Tibial nerve (tissue), 4 donors: ENCODE measurements around the gene TTC7B. TPM values are rescaled to one million over a fixed set of nuclear protein-coding genes. Genes with fewer than 3 reads are reported as not detected.

Experiments
- DNase-seq, 2 donors: peaks; one replicate each; pipeline ENCODE4 v3.0.0-alpha.2; 2019; ENCODE audit warnings: low spot score in 2 of 2
- H3K27ac ChIP-seq, 4 donors: fragments of 200-600 bp; sonication (generic) in 3 of 4; one replicate each; pipeline ENCODE4 v1.5.1; 2017 to 2019; ENCODE audit warnings: mild to moderate bottlenecking in 1 of 4
- H3K27me3 ChIP-seq, 2 donors: fragments of 200-600 bp; sonication (generic) in 1 of 2; one replicate each; pipeline versions ENCODE4 v1.5.1 to v1.6.0; 2017 to 2019
- H3K36me3 ChIP-seq, 3 donors: fragments of 200-600 bp; sonication (generic); one replicate each; pipeline ENCODE4 v1.5.1; 2018 to 2019
- H3K4me1 ChIP-seq, 4 donors: fragments of 200-600 bp; sonication (generic) in 3 of 4; one replicate each; pipeline ENCODE4 v1.5.1; 2017 to 2019
- H3K4me3 ChIP-seq, 4 donors: fragments of 200-600 bp; sonication (generic) in 3 of 4; one replicate each; pipeline ENCODE4 v1.5.1; 2017 to 2019; ENCODE audit warnings: mild to moderate bottlenecking in 1 of 4, moderate library complexity in 1 of 4
- H3K9me3 ChIP-seq, 4 donors: fragments of 200-600 bp; sonication (generic) in 3 of 4; one replicate each; pipeline ENCODE4 v1.5.1; 2017 to 2019
- EP300 ChIP-seq, 2 donors: sonication (generic); formaldehyde crosslinking; IDR thresholded peaks; one replicate each; pipeline ENCODE4 v1.6.1; 2017; ENCODE audit warnings: antibody characterized with exemption in 2 of 2, mild to moderate bottlenecking in 1 of 2
- POLR2A ChIP-seq, 2 donors: fragments of 450-650 bp; IDR thresholded peaks; one replicate each; pipeline ENCODE4 v1.6.1; 2017; ENCODE audit warnings: antibody characterized with exemption in 2 of 2, mild to moderate bottlenecking in 2 of 2, moderate library complexity in 2 of 2
- WGBS, 2 donors: methylation state at CpG; one replicate each; pipeline ENCODE4 v1.1.5; 2018; 5-methylcytosine and 5-hydroxymethylcytosine counted together
- total RNA-seq, 4 donors: library from RNA; depleted of rRNA; stranded (reverse); fragments of >200 nt; gene quantifications; one replicate each; pipeline ENCODE4 v1.1.0, GENCODE V29; 2016
- TF ChIP-seq, protein P1 (sequence below), 5 experiments: fragments of 200-600 bp in 3 of 5; fragments of 450-650 bp in 2 of 5; sonication (generic) in 3 of 5; IDR thresholded peaks; one replicate each; pipeline ENCODE4 v1.5.1; 2016 to 2019; ENCODE audit warnings: antibody characterized with exemption in 5 of 5, mild to moderate bottlenecking in 3 of 5, moderate library complexity in 2 of 5

Gene TTC7B
- total RNA-seq, 4 donors from 2014 or later: 25.9 to 44.1 (median 34.4) TPM

DNA sequence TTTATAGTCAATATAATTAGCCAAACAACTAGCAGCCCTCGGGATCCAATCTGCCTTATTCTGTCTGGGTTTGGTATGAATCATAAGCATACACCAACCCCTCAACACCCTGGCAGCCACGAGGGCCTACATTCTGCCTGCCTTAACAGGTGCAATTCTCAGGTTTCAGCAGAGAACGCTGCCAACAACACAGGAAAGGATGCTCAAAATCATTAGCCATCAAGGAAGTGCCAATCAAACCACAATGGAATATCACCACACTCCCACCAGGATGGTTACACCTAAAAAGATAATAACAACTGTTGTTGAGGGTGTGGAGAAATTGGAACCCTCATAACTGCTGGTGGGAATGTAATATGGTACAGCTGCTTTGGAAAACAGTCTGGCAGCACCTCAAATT is 122.8 kb downstream of the TTC7B start:
- WGBS, 2 donors: 88 to 91% methylated on average over 3 of the region's 3 CpGs
- no peak for TF ChIP-seq POLR2A (IDR thresholded peaks at IDR 0.05)
- TF ChIP-seq, protein P1, sequence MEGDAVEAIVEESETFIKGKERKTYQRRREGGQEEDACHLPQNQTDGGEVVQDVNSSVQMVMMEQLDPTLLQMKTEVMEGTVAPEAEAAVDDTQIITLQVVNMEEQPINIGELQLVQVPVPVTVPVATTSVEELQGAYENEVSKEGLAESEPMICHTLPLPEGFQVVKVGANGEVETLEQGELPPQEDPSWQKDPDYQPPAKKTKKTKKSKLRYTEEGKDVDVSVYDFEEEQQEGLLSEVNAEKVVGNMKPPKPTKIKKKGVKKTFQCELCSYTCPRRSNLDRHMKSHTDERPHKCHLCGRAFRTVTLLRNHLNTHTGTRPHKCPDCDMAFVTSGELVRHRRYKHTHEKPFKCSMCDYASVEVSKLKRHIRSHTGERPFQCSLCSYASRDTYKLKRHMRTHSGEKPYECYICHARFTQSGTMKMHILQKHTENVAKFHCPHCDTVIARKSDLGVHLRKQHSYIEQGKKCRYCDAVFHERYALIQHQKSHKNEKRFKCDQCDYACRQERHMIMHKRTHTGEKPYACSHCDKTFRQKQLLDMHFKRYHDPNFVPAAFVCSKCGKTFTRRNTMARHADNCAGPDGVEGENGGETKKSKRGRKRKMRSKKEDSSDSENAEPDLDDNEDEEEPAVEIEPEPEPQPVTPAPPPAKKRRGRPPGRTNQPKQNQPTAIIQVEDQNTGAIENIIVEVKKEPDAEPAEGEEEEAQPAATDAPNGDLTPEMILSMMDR (IDR thresholded peaks at IDR 0.05): no peak
- no peak for TF ChIP-seq EP300 (IDR thresholded peaks at IDR 0.05)
- H3K9me3 ChIP-seq: no peaks in the 10 kb centered on the region

DNA sequence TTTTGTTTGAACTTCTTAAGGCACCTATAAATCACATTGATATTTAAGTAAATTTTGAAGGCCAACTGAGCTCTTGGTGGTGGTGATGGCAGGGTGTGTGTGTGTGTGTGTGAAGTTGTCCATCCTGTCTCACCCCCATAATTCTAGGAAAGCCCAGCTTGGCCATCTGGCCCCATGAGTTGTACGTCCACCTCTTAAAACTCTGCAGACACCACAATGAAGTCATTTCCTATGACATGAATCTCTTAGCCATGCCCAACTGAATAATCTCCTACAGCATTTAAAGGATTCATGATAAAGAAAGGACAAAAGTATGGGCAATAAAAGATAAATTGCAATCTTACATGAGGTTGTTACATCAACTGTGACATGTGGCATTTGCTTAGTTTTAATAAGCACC is 123.4 kb downstream of the TTC7B start:
- peaks cover 0 to 4% (median 0%) of the 10 kb centered on the region in 3 donors for H3K36me3 ChIP-seq
- no peak for TF ChIP-seq EP300 (IDR thresholded peaks at IDR 0.05)
- no peak for TF ChIP-seq POLR2A (IDR thresholded peaks at IDR 0.05)
- TF ChIP-seq, protein P1 (IDR thresholded peaks at IDR 0.05): no peak
- WGBS, 2 donors: 87 to 88% methylated on average over 1 of the region's 1 CpG

More for the DNA sequence above, 122.8 kb downstream of the TTC7B start:
- H3K27ac ChIP-seq: no peak overlapping the region
- H3K36me3 ChIP-seq: no peaks in the 10 kb centered on the region
- H3K27me3 ChIP-seq: no peaks in the 10 kb centered on the region
- no peak overlapping the region for H3K4me3 ChIP-seq
- DNase-seq: no peak
- H3K4me1 ChIP-seq: peaks cover 0 to 18% (median 7%) of the 10 kb centered on the region in 4 donors

DNA sequence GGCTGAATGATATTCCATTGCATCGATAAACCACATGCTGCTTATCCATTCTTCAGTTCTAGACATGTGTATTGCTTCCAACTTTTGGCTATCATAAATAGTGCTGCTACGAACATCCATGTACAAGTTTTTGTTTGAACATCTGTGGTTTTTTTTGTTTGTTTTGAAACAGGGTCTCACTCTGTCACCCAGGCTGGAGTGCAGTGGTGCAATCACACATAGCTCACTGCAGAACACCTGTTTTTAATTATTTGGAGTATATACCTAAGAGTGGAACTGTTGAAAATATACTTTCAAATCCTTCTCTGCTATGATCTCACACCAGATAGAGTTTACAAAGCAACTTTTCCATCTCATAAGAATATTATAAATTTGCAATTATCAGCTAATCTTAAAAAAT is 124.2 kb downstream of the TTC7B start:
- H3K36me3 ChIP-seq: peaks cover 0 to 12% (median 0%) of the 10 kb centered on the region in 3 donors
- H3K27ac ChIP-seq: no peak overlapping the region
- no peaks in the 10 kb centered on the region for H3K27me3 ChIP-seq
- peaks cover 0 to 5% (median 0%) of the 10 kb centered on the region in 4 donors for H3K4me1 ChIP-seq
- no peak for TF ChIP-seq EP300 (IDR thresholded peaks at IDR 0.05)
- TF ChIP-seq, protein P1 (IDR thresholded peaks at IDR 0.05): no peak
- TF ChIP-seq POLR2A (IDR thresholded peaks at IDR 0.05): no peak
- H3K9me3 ChIP-seq: no peaks in the 10 kb centered on the region
- H3K4me3 ChIP-seq: no peak overlapping the region
- no peak for DNase-seq
- 75 to 86% methylated on average over 2 of the region's 2 CpGs for WGBS, 2 donors

More for the DNA sequence above, 123.4 kb downstream of the TTC7B start:
- no peak overlapping the region for H3K4me3 ChIP-seq
- H3K27me3 ChIP-seq: no peaks in the 10 kb centered on the region
- DNase-seq: no peak
- peaks cover 0 to 13% (median 3%) of the 10 kb centered on the region in 4 donors for H3K4me1 ChIP-seq
- no peak overlapping the region for H3K27ac ChIP-seq
- no peaks in the 10 kb centered on the region for H3K9me3 ChIP-seq

DNA sequence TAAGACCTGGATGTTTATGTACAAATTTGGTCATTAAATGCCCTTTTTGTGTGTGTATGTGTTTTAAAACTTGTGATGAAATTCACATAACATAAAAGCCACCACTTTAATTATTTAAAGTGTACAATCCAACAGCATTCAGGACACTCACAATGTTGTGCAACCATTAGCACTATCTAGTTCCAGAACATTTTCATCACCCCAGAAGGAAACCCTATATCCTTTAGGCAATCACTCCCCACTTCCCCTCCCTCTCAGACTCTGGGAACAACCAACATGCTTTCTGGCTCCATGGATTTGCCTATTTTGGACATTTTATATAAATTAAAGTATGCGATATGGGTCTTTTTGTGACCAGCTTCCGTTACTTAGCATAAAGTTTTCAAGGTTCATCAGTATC is 124.6 kb downstream of the TTC7B start:
- Histone ChIP-seq H3K4me1 (peaks cover 0 to under 1% (median 0%) of the 10 kb centered on the region in 4 donors), H3K9me3 (no peaks in the 10 kb centered on the region), H3K36me3 (peaks cover 0 to 16% (median 0%) of the 10 kb centered on the region in 3 donors), H3K27me3 (no peaks in the 10 kb centered on the region), H3K27ac (no peak overlapping the region), H3K4me3 (no peak overlapping the region)
- WGBS, 2 donors: 98 to 99% methylated on average over 2 of the region's 2 CpGs
- no peak for DNase-seq
- TF ChIP-seq POLR2A (IDR thresholded peaks at IDR 0.05) (no peak), EP300 (IDR thresholded peaks at IDR 0.05) (no peak)
- TF ChIP-seq, protein P1 (IDR thresholded peaks at IDR 0.05): no peak

DNA sequence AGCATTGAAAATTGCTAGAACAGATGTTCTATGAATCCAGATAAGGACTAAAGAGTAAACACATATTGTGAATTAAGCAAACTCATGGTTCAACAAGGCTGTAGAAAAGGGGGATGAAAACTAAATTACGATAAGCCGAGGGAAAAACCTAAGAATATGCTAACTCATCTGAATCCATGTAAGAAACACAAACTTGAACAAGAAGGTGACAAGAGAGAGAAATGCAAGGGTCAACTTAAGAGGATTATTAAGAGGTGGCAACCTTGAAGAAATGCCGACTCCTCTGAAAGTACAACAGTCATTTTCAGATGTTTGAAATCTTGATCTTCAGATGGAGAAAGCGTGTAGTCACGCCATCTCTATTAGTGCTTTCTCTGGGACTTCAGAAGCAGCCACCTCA is 128.6 kb downstream of the TTC7B start:
- WGBS, 2 donors: 94 to 96% methylated on average over 5 of the region's 5 CpGs
- H3K27ac ChIP-seq: no peak overlapping the region
- no peaks in the 10 kb centered on the region for H3K9me3 ChIP-seq
- H3K36me3 ChIP-seq: peaks cover 0 to 44% (median 0%) of the 10 kb centered on the region in 3 donors
- H3K4me1 ChIP-seq: no peaks in the 10 kb centered on the region
- DNase-seq: no peak
- no peaks in the 10 kb centered on the region for H3K27me3 ChIP-seq
- no peak overlapping the region for H3K4me3 ChIP-seq
- TF ChIP-seq POLR2A (IDR thresholded peaks at IDR 0.05) (no peak), EP300 (IDR thresholded peaks at IDR 0.05) (no peak)
- TF ChIP-seq, protein P1 (IDR thresholded peaks at IDR 0.05): no peak
